GM12878 (cell line): ENCODE measurements around the gene UBL4B.

ENCODE experiments used
- CBX5 ChIP-seq: sonication (generic); IDR thresholded peaks from 2 replicates; pipeline ENCODE4 v1.6.1; 2016; ENCODE audit warnings: low read depth, moderate library complexity, mild to moderate bottlenecking, inconsistent platforms
- NFYA ChIP-seq: IDR thresholded peaks from 2 replicates; pipeline ENCODE4 v1.6.1; 2011; ENCODE audit warnings: low read depth, mild to moderate bottlenecking, low read length, improper control_type of control experiment, borderline replicate concordance
- TCF7 ChIP-seq: IDR thresholded peaks from 2 replicates; pipeline ENCODE4 v1.6.1; 2014; ENCODE audit warnings: antibody characterized with exemption, borderline replicate concordance

DNA sequence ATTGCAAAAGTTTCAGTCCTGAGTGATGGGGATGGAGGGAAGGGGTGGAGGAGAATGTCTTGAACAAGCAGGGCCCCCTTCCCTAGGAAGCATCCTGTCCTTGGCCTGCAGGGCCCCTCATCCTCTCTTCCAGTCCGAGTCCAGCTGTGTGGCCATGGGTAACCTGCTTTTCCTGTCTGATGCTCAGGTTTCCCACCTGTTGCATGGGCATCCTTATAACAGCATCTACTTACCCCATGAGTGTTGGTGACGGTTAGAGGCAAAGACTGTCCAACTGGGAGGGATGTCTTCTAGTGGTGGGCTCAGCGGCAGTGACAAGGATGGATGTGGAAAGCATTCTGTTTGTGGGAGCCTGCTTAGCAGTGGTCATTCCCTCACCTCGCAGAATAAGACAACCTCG is 1.9 kb downstream of the UBL4B start:
- TF ChIP-seq CBX5 = no peak
- TF ChIP-seq TCF7 = no peak
- TF ChIP-seq NFYA = no peak
